Stimulated activated CD8-positive, alpha-beta memory T cell treated with anti-CD3 and anti-CD28 coated beads, Interleukin-12 subunit alpha, Interleukin-12 subunit beta, amount 100 ng/mL, for 24 hours (primary cell): ENCODE measurements around the gene BBX.

Experiments
- DNase-seq: peaks from one replicate; pipeline ENCODE4 v3.0.0-alpha.2; 2020; ENCODE audit errors: extremely low read depth

The BBX gene

DNA sequence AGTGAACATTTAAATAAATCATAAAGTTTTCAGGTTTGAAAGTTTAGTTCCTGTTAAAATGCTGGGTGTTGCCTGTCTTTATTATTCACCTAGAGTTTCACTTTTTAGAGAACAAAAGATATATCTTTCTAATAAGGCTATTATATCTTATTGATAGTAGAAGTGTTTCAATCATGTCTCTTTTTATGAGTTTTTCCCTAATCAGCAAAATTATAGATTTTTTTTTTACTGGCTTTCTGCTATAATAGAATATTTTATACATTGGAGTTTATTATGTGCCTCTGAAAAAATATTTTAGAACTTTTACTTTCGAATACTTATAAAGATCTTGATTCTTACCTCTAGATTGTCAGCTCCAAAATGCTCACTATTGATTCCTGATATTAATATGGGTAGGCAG is 131.5 kb downstream of the BBX start:
- no peak for DNase-seq

DNA sequence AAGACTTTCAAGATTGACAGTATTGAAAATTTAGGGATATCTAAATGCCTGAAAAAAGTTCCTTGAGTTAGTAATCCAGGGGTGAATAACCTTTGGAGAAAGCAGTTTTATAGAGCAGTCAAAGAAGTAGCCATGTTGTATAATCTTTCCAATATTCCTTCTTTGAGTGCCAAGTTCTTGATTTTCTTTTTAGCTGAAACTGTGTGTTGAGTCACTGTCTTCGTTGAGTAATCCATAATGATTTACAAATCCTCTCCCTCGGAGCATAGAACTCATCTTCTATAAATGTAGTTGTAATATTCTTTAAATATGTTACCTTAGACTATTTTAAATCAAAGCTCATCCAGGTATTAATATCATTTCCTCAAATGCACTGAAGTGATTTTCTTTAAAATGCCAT is 135.2 kb downstream of the BBX start:
- no peak for DNase-seq

DNA sequence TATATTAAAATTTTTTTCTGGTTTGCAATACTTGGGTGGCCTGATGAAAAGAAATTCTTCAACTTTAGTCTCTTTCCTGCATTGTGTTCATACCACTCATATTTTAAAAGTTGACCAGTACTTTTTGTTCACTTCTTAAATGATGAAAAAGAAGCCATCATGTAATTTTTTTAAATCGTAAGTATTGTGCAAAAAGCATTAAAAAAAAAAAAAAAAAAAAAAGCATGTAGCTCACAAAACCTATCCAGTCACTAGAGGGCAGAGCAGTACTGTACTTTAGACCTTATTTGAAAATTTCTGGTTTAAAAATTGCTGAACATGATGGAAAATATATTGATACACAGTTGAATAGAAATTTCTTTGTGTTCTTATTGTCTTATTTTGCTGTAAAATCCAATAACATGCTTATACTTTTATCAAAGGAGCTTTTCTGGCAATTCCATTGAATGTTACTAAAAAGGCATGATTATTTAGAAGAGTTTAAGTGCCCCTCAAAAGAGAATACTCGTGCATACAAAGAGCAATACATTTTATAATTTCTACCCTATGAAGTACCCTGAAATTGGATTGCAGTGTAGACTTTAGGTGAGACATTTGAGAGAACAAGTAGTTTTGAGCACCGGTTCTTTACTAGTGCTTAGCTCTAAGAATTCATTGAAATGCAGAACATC is 137.7 kb downstream of the BBX start:
- no peak for DNase-seq

DNA sequence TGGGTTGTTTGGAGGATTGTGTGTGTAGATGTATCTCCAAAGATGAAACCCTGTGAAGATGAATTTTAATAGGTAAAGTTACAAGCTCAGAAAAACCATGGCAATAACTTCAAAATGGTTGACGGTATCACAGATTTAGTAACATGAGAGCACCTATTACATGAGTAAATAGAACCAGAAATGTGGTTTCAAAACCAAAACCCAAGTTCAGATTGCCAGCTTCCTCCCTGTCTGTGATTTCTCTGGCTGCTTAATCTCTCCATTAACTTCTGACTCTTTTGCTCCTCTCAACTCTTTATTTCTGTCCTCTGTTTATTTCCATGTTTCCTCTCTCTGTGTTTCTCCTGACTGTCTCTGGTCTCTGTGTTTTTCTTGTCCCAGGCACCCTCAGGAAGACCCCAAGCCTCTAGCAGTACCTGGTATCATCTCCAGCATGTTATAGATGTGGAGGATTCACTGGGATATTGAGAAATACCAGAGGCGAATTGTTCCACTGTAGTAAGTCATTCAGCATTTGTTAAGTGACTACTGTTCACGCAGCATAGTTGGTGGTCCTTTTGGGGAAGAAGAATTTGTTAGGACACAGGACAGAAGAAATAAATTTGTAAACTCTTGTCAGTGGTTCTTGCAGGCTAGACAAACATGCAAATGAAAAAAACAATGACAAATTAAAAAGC is 138.8 kb downstream of the BBX start:
- no peak for DNase-seq

DNA sequence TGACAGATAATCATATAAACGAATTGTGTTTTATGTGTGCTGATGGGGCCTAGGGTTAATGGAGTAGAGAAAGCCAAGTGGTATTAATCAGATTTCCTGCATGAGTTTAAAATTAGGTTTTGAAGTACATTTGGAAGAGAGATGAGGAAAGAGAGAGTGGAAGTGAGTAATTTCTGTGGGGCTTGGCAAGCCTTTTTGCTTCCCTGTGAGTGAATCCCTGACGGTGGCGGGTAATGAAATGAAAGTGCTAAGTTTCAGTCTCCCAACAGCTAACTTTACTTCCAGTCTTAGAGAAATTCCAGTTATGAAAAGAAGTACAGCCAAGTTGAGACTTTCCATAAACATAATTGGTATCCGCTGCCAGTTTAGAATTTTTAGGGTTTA is 139.4 kb downstream of the BBX start:
- DNase-seq = no peak

DNA sequence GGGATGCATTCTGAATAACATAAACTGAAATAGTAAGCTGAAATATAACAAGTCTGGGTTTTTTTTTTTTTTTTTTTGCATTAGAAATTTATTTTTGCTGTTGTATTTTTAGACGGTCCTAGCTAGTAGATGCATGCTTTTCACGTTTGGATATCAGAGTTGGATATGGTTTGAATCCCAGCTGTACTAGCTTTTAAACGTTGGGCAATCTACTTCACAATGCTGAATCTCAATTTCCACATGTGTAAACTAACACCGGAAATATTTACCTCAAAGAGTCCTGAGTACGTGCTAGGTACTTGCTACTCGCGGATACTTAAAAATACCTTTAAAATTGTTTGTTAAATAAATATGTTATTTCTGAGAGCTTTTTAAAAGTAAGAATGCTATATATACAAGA is 139.8 kb downstream of the BBX start:
- no peak for DNase-seq

DNA sequence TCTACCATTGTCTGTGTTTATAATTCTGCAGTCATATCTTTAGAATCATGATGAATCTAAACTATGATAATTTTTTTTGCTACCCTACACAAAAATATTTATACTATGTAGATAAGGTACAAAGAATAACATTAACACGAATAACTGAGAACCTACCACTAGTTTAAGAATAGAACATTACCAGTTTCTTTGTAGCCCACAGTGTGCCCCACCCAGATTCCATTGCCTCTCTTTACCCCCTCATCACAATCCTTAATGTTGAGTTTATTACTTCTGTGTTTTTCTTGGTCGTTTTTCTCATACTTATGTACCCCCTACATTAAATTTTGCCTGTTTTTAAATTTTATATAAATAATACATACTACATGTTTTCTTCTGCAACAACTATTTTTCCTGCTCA is 140.5 kb downstream of the BBX start:
- no peak for DNase-seq

DNA sequence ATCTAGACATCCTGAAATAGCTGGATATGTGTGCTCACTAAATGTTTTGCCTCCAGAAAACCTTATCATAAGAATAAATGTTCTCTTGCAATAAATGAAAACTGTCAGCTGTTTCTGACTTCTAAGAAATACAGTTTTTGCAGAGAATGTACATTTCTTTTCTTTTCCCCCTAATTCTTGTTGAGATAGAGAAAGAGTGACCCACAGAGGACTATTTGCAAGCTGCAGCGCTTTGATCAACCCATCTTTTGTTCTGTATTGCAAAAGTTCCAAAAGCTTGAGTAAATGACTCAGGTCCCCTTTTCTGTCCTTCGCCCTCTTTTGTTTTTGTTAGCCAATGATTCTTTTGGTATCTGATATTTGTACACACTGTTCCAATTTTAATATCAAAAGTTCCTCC is 141.9 kb downstream of the BBX start:
- no peak for DNase-seq

DNA sequence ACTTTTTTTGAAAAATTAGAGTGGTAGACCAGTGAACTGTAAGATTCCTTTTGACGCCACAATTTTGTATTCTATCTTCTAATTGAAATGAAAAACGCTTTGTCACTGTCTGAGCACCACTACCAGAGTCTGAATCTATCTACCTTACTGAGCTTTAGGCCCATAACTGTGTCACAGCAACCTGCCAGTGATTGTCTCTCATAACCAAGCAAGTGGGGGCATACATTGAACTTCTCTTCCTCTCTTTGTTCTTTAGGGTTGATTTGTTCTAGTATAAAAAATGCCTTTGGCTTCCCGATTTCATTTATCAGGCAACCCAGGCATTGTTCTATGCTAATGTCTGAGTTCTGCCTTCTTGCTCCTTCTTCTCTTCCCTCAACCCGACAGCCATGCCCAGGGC is 142.6 kb downstream of the BBX start:
- DNase-seq = no peak

DNA sequence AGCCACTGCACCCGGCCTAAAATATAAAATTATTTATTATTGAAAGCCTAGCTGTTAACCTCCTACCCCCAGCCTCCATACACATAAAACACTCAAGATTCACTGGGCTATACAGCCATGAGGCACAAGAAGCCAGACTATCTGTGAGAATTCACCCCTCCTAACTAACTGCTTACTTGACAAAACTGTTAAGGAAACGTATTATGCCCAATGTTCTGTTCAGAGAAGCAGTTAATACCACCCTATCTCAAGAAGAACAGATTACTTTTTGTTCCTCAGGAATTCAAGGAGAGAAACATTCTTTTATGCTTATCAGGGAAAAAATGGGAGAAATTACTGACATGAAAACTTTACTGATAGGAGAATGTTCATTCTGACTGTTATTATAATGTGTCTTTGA is 144.1 kb downstream of the BBX start:
- DNase-seq = no peak

DNA sequence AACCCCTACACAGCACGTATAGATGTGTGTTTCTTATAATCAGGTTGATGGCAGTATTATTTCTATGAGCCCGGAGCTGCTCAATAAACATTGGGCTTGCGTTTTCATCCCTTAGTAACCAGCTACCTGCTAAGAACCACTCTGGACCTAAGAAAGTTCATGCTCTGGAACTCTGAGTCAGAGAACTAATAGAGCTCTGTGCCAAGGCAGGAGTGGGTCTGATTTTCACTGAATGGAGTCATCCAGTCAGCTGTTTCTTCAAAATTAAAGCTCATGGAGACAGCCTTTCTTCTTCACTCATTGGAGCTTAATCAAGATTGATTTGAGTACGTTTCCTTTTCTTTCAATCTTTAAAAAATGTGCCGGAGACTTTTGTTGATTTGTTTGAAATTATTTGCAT is 145.7 kb downstream of the BBX start:
- no peak for DNase-seq

DNA sequence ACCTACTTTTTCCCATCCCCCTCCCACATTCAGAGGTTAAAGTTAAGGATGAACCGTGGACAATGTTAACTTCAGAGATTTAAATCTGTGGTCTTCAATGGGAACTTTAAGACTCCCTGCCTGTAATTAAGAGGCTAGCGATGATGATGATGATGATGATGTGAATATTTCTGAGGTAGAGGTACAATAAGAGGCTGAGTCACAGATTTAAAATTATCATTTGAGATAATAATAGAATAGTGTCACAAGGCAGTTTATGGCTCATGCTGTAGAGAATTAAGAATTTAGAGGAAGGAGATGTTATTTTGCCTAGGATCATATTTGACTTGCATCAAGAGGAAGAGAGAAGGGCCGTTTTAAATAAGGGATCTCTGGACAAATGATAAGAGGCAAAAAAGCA is 146.2 kb downstream of the BBX start:
- no peak for DNase-seq

DNA sequence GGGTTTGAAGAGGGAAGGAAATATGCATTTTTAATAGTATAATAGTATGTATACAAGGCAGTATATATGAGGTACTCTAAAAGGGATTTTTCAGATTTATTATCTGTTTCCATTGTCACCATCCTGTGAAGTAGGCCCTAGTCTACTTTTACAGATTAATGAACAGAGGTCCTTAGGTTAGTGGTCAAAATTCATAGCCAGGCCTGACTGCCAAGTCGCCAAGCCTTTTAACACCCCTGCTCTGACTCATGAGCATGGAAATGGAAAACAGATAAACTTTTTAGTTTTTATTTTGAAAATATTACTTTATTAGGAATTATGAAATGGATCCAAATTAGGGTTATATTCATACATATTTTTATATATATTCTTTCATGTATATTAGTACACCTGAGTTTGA is 146.9 kb downstream of the BBX start:
- DNase-seq = no peak

DNA sequence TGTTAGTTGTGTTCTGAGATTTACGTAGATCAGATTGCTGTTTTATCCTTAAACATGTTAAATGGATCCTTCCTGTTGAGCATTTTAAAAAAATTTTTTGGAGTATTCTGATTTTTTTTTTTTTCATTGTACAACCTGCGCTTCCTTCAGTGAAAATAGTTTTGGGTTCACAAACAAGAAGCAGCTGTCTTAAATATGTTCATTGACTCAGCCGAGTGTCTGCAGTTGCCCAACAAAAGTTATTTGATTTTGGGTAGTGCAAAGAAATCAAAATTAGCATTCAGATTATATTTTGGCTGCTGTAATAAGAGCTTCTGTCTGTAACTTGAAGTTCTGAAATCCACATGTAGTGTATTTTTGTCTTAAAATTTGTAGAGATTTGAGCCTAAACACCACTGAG is 148.2 kb downstream of the BBX start:
- DNase-seq = no peak

DNA sequence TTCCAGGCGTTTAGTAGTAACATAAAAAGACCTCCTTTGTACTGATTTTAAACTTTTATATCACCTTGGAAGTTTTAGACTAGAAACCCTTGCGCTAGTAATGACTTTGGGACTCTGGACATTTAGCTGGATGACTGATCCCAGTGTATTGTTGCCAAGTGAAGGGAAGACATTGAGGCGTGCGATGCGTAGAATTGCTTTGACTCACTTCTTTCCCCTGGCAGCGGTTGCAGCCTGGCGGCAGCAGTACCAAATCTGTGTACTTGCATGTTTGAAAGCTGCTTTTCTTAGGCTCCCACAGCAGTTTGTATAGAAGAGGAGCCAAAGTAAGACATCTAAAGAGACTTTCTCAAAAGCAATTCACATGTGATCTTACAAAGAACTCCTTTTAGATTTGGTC is 151.6 kb downstream of the BBX start:
- DNase-seq = no peak

DNA sequence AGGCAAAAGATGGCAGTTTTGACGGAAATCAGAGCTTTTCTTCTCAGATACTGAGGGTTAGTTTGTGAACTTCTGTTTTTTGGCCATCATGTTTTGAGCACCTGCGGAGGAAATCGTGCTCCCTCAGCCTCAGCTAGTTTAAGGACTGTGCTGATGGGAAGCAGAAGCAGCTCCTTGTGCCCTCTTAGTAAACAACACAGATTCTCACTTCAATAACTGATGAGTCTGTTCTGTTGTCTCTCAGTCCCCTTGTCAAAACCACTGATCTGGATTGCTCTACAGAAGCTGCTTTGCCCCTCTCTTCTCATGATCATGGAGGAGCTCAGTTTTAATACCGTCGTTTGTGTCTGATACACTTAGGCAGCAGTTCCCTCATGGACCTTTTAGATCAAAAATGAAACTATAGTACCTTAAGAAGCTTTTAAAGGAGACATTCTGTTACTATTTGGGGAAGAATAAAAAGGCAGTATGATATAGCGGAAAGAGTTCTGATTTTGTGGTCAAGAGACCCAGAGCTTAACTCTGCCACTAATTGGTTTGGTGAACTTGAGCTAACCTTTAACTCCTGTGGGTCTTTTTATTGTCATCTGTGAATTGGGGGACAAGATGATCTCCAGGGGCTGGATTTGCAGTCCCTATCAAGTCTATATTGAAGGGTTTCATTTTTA is 152.6 kb downstream of the BBX start:
- DNase-seq = no peak

DNA sequence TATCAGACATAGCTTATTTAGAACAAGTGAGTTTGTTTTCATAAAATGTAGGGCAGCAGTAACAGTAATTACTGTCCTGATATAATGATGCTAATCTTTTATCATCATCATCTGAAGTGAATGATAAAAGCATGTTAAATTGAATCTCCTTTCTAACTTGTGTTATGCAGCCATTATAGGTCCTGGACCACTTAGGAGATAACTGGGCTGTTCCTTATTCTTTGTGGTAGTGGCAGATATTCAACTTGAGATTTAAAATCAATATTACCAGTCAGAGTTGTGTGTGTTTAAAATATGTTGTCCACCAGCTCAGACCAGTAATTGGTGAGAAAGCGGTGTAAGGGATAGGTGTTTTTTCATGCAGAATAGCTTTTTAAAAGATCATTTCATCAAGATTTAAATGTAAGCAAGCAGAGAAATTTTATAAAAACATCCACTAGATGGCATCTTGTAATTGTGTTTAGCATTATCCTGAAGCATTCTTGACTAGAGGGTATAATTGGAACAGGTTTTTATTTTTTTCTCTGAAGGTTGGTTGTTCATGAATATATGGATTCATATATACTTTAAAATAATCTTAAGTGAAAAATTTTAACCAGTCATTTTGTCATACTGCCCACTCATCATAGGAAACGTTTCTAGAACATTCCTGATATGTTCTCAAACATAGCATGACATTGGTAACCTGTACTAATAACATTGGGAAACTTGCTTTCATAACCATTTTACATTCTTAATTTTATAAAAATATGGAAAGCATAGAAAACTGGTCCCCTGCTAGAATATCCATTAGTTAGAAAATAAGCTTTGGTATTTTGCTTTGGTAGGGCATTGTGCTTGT is 153.9 kb downstream of the BBX start:
- no peak for DNase-seq

DNA sequence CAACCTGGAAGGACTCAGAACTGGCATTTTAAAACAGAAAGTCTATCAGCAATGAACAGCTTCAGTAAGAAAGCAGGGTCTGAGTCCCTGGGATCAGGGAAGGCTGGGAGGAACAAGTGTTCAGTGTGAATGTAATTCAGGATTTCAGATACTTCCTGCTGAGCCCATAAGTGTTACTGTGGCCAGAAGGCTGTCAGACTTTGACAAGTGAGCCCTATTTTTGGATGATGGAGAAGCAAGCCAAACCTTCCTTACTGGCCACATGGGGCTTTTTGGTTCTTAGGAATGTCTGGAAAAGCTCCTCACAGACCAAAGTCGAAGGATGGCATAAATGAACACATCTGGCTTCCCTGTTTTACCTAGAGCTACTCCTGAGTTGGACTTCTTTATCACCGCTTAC is 157.2 kb downstream of the BBX start:
- no peak for DNase-seq

DNA sequence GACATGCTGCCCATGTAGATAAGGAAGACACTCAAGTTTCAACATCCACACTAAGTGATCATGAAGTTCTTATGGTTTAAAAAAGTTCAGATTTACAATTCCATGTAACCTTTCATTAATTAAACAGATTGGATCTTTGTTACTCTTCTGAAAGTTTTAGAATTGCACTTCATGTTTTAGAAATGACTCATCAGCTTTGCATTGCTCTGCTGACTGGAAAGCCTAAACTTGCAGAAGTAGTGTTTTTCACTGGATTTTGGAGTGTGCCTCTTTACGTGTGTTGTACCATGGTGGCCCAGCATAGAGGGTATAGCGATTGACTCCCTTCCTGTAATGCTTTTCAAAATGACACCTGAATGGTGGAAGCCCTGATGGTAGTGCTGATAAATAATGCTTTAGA is 157.9 kb downstream of the BBX start:
- DNase-seq = no peak

DNA sequence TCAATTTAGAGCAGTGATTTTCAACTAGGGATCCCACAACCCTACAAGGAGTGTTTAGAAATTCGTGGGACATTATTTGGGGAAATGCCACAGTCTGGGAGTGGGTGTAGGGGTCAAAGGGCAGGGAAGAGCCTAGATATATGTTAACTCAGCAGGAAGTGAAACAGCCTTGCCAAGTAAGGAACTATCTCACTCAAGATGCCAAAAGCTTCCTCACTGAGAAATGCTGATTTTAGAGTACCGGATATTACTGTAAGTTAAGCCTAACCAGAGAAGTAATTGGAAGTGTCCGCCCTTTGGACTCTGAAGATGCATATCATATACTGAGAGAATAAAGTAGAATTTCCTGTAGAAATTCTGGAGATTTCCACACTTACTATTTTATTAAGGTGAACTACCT is 158.6 kb downstream of the BBX start:
- DNase-seq = no peak

DNA sequence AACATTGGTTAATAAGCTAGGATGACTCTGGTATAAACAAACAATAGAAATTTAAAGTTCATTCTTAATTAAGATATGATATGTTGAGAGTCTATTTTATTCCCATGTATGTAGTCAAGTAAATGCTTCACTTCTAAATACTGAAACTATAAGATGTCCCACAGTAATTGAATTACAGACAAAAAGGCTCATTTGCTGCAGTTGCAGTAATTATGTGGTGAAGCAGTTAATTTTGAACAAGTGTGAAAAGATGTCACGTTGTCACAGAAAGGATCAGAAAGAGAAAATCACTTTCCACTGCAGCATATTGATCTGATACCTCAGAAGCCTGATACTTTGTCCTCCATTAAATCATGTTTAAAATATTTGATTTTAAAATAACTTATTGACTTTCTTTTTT is 159.8 kb downstream of the BBX start:
- no peak for DNase-seq

DNA sequence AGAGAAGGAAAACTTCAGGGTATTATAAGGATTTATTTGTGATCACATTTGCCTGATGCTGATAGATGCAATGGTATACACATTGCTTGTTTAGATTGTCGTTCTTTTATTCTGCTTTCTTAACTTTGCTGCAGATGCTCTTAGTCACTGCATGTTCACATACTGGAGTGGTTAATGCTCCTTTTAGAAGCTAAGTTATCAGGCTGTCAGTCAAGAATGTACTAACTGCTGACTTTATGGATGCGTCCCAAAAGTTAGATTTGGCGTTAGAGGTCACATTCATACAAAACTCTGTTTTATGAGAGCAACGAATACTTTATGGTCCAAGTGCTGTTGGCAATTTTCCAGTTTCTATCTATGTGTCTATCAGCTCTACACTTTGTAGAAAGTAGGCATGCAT is 160.7 kb downstream of the BBX start:
- DNase-seq = no peak
